Gastroesophageal sphincter (tissue), 3 donors: ENCODE data around the gene TTLL12.

ENCODE experiments used
- EP300 ChIP-seq: sonication (generic); formaldehyde crosslinking; IDR thresholded peaks from one replicate; pipeline ENCODE4 v1.6.1; 2017; ENCODE audit warnings: antibody characterized with exemption, mild to moderate bottlenecking
- POLR2A ChIP-seq, 2 donors: fragments of 450-650 bp; IDR thresholded peaks; one replicate each; pipeline ENCODE4 v1.6.1; 2017; ENCODE audit warnings: antibody characterized with exemption in 2 of 2, mild to moderate bottlenecking in 2 of 2, moderate library complexity in 1 of 2
- POLR2AphosphoS5 ChIP-seq: sonication (generic); formaldehyde crosslinking; IDR thresholded peaks from one replicate; pipeline ENCODE4 v1.6.1; 2017; ENCODE audit warnings: antibody characterized with exemption
- TF ChIP-seq, protein P1 (sequence below), 4 experiments: fragments of 200-600 bp in 2 of 4; fragments of 450-650 bp in 2 of 4; sonication (generic) in 1 of 4; IDR thresholded peaks; one replicate each; pipeline ENCODE4 v1.5.1; 2017 to 2019; ENCODE audit warnings: antibody characterized with exemption in 4 of 4, mild to moderate bottlenecking in 2 of 4, moderate library complexity in 2 of 4

DNA sequence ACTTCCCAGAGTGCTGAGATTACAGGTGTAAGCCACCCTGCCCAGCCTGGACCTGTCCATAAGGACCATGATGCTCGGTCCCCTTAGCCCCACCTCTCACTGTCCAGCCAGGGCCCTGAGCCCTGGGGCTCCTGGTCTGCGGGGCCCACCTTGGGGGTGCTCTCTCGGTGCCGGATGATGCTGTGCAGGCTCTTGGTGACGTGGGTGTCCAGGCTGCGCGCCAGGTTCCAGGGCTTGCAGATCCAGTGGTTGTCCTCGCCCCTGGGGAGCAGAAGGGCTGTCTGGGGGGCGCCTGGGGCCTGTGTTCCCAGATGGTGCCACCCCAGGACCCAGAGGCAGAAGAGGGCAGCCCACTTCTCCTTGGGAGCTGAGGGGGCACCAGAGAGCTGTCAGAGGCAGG lies 13.4 kb downstream of the TTLL12 start:
- TF ChIP-seq, protein P1, sequence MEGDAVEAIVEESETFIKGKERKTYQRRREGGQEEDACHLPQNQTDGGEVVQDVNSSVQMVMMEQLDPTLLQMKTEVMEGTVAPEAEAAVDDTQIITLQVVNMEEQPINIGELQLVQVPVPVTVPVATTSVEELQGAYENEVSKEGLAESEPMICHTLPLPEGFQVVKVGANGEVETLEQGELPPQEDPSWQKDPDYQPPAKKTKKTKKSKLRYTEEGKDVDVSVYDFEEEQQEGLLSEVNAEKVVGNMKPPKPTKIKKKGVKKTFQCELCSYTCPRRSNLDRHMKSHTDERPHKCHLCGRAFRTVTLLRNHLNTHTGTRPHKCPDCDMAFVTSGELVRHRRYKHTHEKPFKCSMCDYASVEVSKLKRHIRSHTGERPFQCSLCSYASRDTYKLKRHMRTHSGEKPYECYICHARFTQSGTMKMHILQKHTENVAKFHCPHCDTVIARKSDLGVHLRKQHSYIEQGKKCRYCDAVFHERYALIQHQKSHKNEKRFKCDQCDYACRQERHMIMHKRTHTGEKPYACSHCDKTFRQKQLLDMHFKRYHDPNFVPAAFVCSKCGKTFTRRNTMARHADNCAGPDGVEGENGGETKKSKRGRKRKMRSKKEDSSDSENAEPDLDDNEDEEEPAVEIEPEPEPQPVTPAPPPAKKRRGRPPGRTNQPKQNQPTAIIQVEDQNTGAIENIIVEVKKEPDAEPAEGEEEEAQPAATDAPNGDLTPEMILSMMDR (IDR thresholded peaks at IDR 0.05), result no peak
- no peak for TF ChIP-seq EP300
- no peak for TF ChIP-seq POLR2A (IDR thresholded peaks at IDR 0.05)
- TF ChIP-seq POLR2AphosphoS5, result no peak
